ENCODE results near the gene S1PR2.
"Not testable (repeated sequence)": the region's sequence is repeated elsewhere in the genome, so short reads cannot be mapped to it uniquely, and the experiment has no call there.

The S1PR2 gene

DNA sequence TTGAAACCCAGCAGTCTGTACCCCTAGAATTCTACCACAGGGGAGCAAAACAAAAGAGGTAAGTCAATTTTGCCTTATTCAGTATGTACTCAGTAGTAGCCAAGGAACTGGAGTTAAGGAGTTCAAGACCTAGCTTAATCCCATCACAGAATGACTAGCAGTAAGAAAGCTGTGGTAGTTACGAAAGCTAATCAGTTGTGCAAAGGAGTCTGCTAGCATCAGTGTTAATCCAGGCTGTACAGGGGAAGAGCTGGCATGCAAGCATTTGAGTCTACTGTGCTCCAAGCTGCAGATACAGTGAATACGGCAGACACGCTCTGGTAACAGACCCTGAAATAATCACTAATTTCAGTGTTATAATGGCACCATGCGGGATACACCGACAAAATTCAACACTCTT, 41.1 kb downstream of the S1PR2 start:
- DNase-seq (ENCODE audit: low read depth) = no peak

DNA sequence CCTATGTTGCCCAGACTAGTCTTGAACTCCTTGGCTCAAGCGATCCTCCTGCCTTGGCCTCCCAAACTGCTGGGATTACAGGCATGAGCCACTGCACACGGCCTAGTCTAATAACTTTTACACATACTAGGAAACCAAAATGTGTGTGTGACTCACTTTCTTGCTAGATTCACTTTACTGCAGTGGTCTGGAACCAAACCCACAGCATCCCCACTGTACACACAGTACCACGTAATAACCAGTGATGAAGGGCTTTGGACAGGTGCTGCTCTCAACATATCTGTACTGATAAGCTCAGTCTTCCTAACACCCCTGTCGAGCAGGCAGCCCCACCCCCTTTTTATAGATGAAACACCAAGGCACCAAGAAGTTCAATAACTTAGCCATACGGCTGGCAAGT, 41.5 kb downstream of the S1PR2 start:
- DNase-seq (ENCODE audit: low read depth) = no peak

DNA sequence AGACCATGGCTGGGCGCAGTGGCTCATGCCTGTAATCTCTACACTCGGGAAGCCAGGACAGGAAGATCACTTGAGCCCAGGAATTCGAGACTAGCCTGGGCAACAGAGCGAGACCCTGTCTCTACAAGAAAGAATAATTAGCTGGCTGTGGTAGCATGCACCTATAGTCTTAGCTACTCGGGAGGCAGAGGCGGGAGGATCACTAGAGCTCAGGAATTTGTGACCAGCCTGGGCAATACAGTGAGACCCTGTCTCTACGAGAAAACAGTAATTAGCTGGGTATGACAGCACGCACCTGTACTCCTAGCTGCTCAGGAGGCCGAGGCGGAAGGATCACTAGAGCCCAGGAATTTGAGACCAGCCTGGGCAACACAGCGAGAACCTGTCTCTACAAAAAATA, 43.8 kb downstream of the S1PR2 start:
- DNase-seq (ENCODE audit: low read depth) = no peak

DNA sequence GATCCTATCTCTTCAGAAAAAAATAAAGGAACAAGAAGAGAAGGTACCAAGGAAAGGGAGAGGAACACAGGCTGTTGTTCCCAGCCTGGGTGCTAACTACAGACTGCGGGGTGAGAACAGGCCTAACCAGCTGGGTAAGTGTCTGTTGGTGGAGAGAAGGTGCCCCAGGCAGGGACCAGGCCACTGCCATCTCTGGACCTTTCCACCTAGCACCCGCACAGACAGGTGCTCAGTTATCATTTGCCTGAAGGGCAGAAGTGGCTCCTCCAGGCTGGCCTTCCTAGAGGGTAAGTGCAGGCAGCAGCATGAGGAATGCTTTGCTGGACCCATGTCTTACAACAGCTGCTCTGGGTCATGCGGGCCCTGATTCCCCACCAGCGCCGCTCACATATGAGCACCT, 46.5 kb downstream of the S1PR2 start:
- DNase-seq (ENCODE audit: low read depth) = no peak

DNA sequence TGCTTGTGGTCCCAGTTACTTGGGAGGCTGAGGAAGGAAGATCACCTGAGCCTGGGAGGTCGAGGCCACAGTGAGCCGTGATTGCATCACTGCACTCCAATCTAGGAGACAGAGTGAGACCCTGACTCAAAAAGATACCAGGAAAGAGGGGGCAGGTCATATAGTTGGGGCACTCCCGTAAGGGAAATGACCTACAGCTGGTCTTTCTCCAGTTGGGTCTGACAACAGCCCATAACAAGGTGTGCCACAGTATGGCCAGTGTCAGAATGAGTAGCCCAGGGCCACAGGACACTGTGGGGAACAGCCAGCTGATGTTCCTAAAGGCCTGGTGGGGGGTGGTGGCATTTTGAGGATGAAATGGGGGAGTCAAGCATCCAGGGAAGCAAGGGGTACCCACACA, 47.2 kb downstream of the S1PR2 start:
- DNase-seq (ENCODE audit: low read depth) = no peak

DNA sequence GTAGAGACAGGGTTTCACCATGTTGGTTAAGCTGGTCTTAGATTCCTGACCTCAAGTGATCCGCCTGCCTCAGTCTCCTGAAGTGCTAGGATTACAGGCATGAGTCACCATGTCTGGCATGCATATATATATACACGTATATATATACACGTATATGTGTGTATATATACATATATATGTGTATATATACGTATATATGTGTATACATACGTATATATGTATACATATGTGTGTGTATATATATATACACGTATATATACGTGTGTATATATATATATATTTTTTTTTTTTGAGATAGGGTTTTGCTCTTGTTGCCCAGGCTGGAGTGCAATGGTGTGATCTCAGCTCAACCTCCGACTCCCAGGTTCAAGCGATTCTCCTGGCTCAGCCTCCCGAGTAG, 48.3 kb downstream of the S1PR2 start:
- no peak for DNase-seq (ENCODE audit: low read depth)

DNA sequence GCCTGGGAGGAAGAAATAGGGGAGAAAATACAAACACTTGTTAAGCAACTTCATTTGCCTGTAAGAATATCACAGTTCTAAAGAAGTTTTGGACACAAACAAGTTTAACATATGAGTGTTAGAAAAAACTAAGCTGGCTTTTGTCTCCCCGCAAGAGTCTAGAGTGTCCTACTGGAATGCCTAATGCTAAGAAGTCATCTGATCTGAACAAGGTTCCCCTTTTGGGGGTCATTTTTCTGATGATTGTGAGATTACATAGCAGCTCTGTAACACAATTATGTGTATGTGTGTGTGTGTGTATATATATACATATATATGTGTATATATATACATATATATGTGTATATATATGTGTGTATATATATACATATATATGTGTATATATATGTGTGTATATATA, 49.1 kb downstream of the S1PR2 start:
- no peak for DNase-seq (ENCODE audit: low read depth)

DNA sequence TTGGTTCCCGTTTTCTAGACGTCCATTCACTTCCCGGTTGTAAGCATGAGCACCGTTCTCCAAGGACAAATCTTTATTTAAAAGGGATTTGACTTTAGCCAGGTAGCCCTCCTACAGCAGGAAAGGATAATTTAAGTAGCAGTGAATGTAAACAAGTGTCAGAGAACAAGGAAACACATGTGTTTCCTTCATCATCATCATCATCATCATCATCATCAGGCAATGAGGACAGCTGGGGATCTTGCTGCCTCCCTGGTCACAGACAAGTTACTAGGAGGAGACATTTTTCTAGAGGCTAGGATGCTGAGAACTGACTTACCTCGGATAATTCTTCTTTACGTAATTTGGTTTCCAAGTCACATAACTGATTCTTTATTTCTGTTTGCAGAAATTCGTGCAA, 50.7 kb downstream of the S1PR2 start:
- DNase-seq (ENCODE audit: low read depth) = no peak

DNA sequence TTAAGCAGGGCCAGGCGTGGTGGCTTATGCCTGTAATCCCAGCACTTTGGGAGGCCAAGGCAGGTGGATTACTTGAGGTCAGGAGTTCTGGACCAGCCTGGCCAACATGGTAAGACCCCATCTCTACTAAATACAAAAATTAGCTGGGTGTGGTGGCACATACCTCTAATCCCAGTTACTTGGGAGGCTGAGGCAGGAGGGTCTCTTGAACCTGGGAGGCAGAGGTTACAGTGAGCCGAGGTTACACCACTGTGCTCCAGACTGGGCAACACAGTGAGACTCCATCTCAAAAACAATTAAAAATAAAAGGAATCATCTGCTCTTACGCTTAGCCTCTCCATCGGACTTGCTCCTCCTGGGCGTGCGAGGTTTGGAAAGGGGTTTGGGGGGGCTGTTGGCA, 51.1 kb downstream of the S1PR2 start:
- DNase-seq (ENCODE audit: low read depth) = not testable (repeated sequence)

DNA sequence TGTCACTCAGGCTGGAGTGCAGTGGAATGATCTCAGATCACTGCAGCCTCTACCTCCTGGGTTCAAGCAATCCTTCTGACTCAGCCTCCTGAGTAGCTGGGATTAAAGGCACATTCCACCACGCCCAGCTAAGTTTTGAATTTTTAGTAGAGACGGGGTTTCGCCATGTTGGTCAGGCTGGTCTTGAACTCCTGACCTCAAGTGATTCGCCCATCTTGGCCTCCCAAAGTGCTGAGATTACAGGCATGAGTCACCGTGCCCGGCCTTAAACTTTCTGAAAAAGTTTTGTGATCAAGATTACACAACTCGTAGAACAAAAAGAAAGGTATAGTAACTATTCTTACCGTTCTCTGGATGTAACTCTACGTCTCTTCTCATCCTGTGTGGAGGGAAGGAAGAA, 57.6 kb downstream of the S1PR2 start:
- no peak for DNase-seq (ENCODE audit: low read depth)

Measured in activated T-cell treated with anti-CD3 and anti-CD28 coated beads for 24 hours (primary cell).